Posterior vena cava (tissue), 2 donors: Measurements from ENCODE around the gene TBC1D2B. TPM values are rescaled to one million over a fixed set of nuclear protein-coding genes. Genes with fewer than 3 reads are reported as not detected.

Source experiments
- DNase-seq: peaks from one replicate; pipeline ENCODE4 v3.0.0-alpha.2; 2020; ENCODE audit warnings: low spot score
- intact Hi-C, 2 donors: fragments of 100-400 bp; cut with DNase I; formaldehyde crosslinking; loops; one replicate each; pipeline versions ENCODE4 v1.14.1 to v1.14.2; 2022 to 2023
- total RNA-seq, 2 donors: library from RNA; stranded (reverse); fragmentation: NEBNext Ultra II Directional; extraction: Animal tissue kit (Norgen Biotek cat#: 25700); gene quantifications; one replicate each; pipeline ENCODE4 v1.2.1, GENCODE V29; 2021
- donor health status: DM: yes; HTN: yes; CAD: no.
- donor health status: DM: yes; HTN: yes; CAD: no.

The TBC1D2B gene
- total RNA-seq, 2 donors from 2014 or later: 46.5 to 57.9 TPM

GRCh38 chr15:78101423-78102105 is 24.1 kb upstream of the TBC1D2B start:
- intact Hi-C loops: no loop called here

GRCh38 chr15:78100886-78101285 is 23.4 kb upstream of the TBC1D2B start:
- no peak for DNase-seq
- intact Hi-C loops: no loop called here

More at GRCh38 chr15:78101423-78102105, 24.1 kb upstream of the TBC1D2B start:
- DNase-seq: no peak

DNA sequence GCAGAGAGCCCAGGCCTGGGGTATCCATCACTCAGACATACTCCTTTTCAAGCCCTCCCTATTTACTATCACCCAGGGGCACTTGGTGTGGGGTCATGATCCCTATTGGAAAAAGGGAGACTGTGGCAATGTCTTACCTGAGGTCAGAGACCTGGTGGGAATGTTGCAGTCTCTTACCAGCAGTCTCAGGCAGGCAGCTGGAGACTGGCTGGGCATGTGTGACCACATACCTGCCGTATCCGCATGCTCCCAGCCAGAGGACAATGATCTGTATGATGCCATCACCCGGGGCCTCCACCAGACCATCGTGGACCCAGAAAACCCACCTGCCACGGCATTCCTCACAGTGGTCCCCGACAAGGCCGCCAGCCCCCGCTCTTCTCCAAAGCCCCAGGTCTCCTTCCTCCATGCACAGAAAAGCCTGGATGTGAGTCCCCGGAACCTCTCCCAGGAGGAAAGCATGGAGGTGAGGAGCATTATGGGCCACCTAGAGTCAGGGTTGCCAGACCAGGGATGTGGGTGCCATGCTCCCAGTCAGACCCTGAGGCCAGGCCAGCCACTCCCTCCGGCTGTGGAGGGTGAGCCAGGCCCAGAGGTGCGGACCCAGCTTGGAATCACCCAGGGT is 20.7 kb upstream of the TBC1D2B start:
- no peak for DNase-seq
- intact Hi-C loops: no loop called here

DNA sequence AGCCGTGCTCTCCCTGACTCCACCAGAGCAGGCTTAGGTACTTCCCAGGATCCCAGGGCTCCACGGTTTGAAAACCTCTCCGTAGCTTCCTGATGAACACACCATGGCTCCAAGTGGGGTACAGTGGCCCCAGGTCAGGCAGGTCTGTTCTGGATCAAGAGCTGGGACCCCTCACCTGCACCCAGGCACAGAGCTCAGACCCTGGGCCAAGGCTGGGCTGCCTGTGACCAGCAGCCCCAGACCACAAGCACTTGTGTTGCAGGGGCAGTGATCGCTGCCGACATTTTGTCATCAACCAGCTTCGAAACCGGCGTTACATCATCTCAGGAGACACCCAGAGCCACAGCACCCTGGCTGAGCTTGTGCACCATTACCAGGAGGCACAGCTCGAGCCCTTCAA is 20.2 kb upstream of the TBC1D2B start:
- intact Hi-C loops: no loop called here
- DNase-seq: no peak

DNA sequence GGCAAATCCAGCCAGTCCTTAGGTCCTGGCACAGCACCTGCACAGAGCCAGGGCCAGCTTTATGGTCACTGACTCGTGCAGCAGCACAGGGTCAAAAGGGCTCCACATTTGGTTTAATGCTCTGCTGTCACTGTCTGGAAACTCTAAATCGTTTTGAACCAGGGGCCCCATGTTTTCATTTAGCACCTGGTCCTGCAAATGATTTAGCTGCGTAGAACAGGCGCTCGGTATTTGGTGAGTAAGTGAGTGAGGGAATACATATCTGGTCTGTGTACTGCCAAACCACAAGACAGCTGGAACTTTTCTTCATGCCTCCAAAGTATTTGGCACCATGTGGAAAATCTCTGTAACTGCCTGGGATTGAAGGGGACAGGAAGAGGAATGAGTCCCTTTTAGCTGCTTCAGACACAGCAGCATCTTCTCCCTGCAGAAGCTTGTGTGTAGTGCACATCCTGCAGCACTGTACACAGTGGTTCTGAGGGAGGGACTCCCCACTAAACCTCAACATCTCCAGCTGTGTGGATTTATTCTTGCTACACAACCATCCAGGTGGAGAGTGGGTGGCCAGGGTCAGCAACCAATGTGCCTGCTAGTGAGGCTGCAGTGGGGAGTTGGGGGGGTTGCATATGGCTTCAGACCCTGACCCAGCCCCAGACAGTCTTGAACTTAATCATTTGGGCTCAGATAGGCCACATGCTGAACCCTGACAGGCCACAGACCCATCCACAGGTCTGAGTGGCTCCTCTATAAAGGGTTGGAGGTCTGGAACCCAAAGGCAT is 15.9 kb upstream of the TBC1D2B start:
- no peak for DNase-seq
- intact Hi-C loops: no loop called here

- DNase-seq: no peak
- intact Hi-C loops: no loop called here
Observed at GRCh38 chr15:78092261-78093041, 14.9 kb upstream of the TBC1D2B start, which contains the start of gene SH2D7. SH2D7 (plus strand) TSS chr15:78092561; CDS start chr15:78092585, 24 bp downstream.

DNA sequence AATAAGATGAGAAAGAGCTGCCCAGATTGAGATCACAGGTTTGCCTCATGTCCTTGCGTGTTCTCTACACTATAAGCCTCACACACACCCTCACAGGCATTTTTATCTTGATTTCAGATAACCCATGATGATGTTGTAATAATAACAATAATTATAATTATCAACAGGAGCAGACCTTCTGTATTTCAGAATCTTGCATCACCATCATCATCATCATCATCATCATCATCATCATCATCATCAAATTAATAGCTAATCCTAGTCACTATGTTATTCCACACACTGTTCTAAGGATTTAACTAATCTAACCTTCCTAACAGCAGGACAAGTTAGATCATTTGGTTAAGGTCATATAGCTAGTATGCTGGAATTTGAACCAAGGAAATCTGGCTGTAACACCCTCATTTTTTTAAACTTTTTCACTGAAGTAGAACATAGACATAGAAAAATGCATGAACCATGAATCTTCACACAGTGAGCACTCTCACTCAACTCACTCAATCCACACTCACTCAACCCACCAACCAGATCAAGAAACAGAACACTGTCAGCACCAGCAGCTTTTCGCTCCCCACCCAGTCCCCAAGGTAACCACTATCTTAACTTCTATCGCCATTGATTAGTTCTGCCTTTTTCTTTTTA is 13.0 kb upstream of the TBC1D2B start:
- DNase-seq: no peak
- intact Hi-C loops: no loop called here

DNA sequence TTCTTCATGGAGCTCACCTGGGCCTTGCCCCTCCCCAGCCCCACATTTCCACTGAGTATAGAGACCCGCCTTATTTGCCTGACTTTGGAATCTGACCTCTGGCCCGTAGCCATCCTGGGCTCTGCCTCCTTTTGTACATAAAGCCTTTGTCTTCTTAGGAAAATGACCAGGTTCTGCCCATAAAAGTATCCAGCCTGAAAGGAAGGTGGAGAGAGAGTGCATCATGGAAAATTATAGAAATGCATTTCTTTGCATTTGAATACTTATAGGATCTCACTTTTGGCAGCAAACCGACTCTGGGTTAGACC is 11.2 kb upstream of the TBC1D2B start:
- intact Hi-C loops: no loop called here
- DNase-seq: no peak

DNA sequence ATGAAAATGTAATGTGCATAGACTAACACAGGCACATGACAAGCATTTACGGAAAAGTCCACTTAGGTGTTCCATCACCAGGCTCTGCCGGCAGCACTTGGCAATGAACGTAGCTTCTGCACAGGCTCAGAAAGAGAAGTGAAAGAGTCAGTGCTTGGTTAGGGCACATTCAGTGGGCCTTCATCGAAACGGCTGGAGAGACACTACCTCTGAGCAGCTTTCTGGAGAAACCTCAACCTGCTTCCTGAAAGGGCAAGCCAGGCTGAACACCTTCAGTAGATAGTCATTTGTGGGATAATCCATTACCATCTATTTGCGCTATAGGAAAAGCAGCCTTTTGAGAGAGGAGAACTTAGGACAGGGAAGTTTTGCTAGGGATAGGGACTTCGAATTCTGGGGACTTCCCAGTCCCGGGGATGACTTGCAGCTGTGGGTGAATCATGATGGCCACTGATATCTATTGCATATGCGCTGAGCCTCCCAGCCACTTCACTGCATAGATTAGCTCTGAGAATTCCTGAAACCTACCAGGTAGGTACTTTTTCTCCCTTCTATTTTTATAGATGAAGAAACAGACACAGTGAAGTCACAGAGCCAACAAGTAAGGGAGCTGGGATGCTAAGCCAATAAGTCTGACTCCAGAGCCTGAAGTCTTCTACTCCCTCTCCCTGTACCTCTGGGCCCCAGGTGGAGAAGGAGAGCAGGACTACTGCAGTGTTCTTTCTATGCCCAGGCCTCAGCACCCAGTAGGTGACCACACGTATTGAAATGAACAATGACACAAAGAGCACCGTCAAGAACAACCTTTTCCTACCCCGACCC is 10.7 kb upstream of the TBC1D2B start:
- no peak for DNase-seq

GRCh38 chr15:78085928-78086327 is 8.4 kb upstream of the TBC1D2B start:
- intact Hi-C loops: loop anchor here in 1 of 2 donors (1.0 kb wide), 1 partner anchor 101 kb away; no protein-coding TSS in a partner anchor
- DNase-seq: no peak

More for the DNA sequence above, 10.7 kb upstream of the TBC1D2B start:
- intact Hi-C loops: no loop called here

GRCh38 chr15:78084449-78084750 is 6.9 kb upstream of the TBC1D2B start:
- DNase-seq: no peak

GRCh38 chr15:78083687-78084448 is 6.4 kb upstream of the TBC1D2B start:
- DNase-seq: no peak
- intact Hi-C loops: no loop called here

More at GRCh38 chr15:78084449-78084750, 6.9 kb upstream of the TBC1D2B start:
- intact Hi-C loops: no loop called here

DNA sequence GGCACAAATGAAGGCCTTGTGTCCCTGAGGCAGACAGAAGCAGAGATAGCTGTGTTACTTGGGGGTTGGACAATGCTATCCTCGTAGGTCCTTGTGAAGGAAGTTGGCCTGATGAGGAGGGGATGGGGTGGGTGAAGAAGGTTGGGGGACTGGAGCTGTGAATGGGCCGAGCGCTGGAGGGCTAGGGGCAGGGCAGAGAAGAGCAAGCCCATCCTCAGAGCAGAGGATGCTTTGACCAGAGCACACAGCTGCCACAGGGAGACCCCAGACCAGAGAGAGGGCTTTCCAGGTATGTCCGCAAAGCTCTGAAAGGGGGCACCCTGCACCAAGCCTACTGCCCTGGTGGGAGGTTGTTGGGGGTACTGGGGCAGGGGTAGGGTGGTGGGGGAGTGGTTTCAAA is 5.7 kb upstream of the TBC1D2B start:
- DNase-seq: no peak

GRCh38 chr15:78082743-78083110 is 5.2 kb upstream of the TBC1D2B start:
- no peak for DNase-seq
- intact Hi-C loops: no loop called here

More for the DNA sequence above, 5.7 kb upstream of the TBC1D2B start:
- intact Hi-C loops: no loop called here

GRCh38 chr15:78082106-78082742 is 4.7 kb upstream of the TBC1D2B start:
- DNase-seq: no peak
- intact Hi-C loops: no loop called here

DNA sequence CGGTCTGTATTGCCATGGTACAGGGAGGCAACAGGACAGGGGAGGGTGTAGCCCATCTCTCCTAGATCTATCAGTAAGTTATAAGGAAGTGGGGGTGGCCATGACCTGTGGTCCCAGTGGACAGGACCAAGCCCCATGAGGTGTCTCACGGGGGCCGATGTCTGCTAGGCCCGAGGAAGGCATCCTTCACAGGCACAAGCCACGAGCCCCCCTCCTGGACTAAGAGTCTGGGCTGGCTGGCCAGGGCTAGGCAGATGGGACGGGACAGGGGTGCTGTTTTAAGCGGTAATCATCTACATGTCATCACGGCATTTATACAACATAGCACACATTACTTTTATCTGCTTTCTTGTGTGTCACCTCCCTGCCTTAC is 2.6 kb upstream of the TBC1D2B start:
- no peak for DNase-seq

More for the DNA sequence above, 2.6 kb upstream of the TBC1D2B start:
- intact Hi-C loops: no loop called here
